HG03565 (cell line): Measurements from ENCODE around the gene PTPRN2.
"Not testable (repeated sequence)": the region's sequence is repeated elsewhere in the genome, so short reads cannot be mapped to it uniquely, and the experiment has no call there.

Experiments
- ATAC-seq: cut with Tn5 transposase; IDR thresholded peaks from one replicate; pipeline ENCODE4 v1.9.1; 2021; ENCODE audit warnings: mild to moderate bottlenecking, moderate library complexity; ENCODE audit not compliant: unreplicated experiment

Gene PTPRN2

GRCh38 chr7:158587162-158588084 is at the start of gene PTPRN2:
Gene PTPRN2, minus strand, starts transcription at chr7:158587823.
- peak; percentile 67 for ATAC-seq

GRCh38 chr7:158633055-158633956 is 45.7 kb upstream of the PTPRN2 start:
- ATAC-seq = peak; percentile 66

GRCh38 chr7:158631574-158632195 is 44.1 kb upstream of the PTPRN2 start:
- ATAC-seq = no peak

- ATAC-seq = not testable (repeated sequence)
Observed at GRCh38 chr7:158626289-158626688, 38.7 kb upstream of the PTPRN2 start.

- no peak for ATAC-seq
Observed at GRCh38 chr7:158623241-158623640, 35.6 kb upstream of the PTPRN2 start.

GRCh38 chr7:158620839-158621441 is 33.3 kb upstream of the PTPRN2 start:
- ATAC-seq = no peak

- no peak for ATAC-seq
Observed at GRCh38 chr7:158620418-158620817, 32.8 kb upstream of the PTPRN2 start.

- ATAC-seq = no peak
Observed at GRCh38 chr7:158618745-158619140, 31.1 kb upstream of the PTPRN2 start.

GRCh38 chr7:158617737-158618128 is 30.1 kb upstream of the PTPRN2 start:
- no peak for ATAC-seq

GRCh38 chr7:158616050-158616449 is 28.4 kb upstream of the PTPRN2 start:
- no peak for ATAC-seq

- no peak for ATAC-seq
Observed at GRCh38 chr7:158614700-158615099, 27.1 kb upstream of the PTPRN2 start.

GRCh38 chr7:158613481-158613880 is 25.9 kb upstream of the PTPRN2 start:
- ATAC-seq = peak; percentile 95

- ATAC-seq = no peak
Observed at GRCh38 chr7:158612546-158612945, 24.9 kb upstream of the PTPRN2 start.

- no peak for ATAC-seq
Observed at GRCh38 chr7:158611541-158611940, 23.9 kb upstream of the PTPRN2 start.

GRCh38 chr7:158609313-158609974 is 21.8 kb upstream of the PTPRN2 start:
- ATAC-seq = no peak

GRCh38 chr7:158607563-158607962 is 19.9 kb upstream of the PTPRN2 start:
- ATAC-seq = no peak

- no peak for ATAC-seq
Observed at GRCh38 chr7:158606671-158607424, 19.2 kb upstream of the PTPRN2 start.

- no peak for ATAC-seq
Observed at GRCh38 chr7:158606129-158606528, 18.5 kb upstream of the PTPRN2 start.
